A549 (cell line): ENCODE data around the gene BCKDHA. TPM values are rescaled to one million over a fixed set of nuclear protein-coding genes. Genes with fewer than 3 reads are reported as not detected.

Experiments
- ATAC-seq, 2 experiments: fragments of 200-7000 bp in 1 of 2; fragments of >200 bp in 1 of 2; cut with Nextera tagmentation in 1 of 2; cut with Tn5 transposase in 1 of 2; 3 replicates each; pipeline versions ENCODE4 v1.8.0 to v1.9.1; 2018 to 2020; ENCODE audit warnings: mild to moderate bottlenecking in 1 of 2, moderate library complexity in 1 of 2
- CTCF ChIA-PET: fragments of 300-600 bp; sonication (Branson Sonifier 250); formaldehyde crosslinking; extraction: SDS; loops from one replicate; lab custom pipeline; 2021; ENCODE audit warnings: antibody characterized with exemption, inconsistent platforms; lab: Yijun Ruan, JAX
- POLR2A ChIA-PET: fragments of 350-600 bp; formaldehyde crosslinking; extraction: SDS; loops from one replicate; lab custom pipeline; 2021; ENCODE audit warnings: antibody characterized with exemption, inconsistent platforms; lab: Yijun Ruan, JAX
- DNase-seq, 2 experiments: peaks; one replicate each; pipeline versions ENCODE4 v3.0.0 to v3.0.0-alpha.2; 2011 to 2016; ENCODE audit warnings: low read depth in 1 of 2, low spot score in 1 of 2
- FAIRE-seq: peaks from 2 replicates; lab custom pipeline; 2011; peaks lifted over from hg19 to GRCh38; lab: Jason Lieb, UNC
- H3K27ac ChIP-seq, 2 experiments: fragments of >200 bp; sonication (Bioruptor Twin); formaldehyde crosslinking; 3 replicates each; pipeline ENCODE4 v1.5.1; 2016 to 2017
- H3K4me1 ChIP-seq: fragments of >200 bp; sonication (Bioruptor Twin); formaldehyde crosslinking; 3 replicates; pipeline ENCODE4 v1.6.1; 2016
- H3K4me2 ChIP-seq: fragments of >200 bp; sonication (Bioruptor Twin); formaldehyde crosslinking; 3 replicates; pipeline ENCODE4 v1.6.1; 2016
- H3K4me3 ChIP-seq: fragments of >200 bp; sonication (Bioruptor Twin); formaldehyde crosslinking; 3 replicates; pipeline ENCODE4 v1.5.1; 2016
- H3K9me3 ChIP-seq: fragments of >200 bp; sonication (Bioruptor Twin); formaldehyde crosslinking; 3 replicates; pipeline ENCODE4 v1.6.1; 2016
- BHLHE40 ChIP-seq: IDR thresholded peaks from 2 replicates; pipeline ENCODE4 v1.6.1; 2012; ENCODE audit warnings: low read depth, low read length, inconsistent platforms
- CHD2 ChIP-seq: fragments of 150-350 bp; IDR thresholded peaks from 2 replicates; pipeline ENCODE4 v1.6.1; 2014; ENCODE audit warnings: low read length; ENCODE audit not compliant: partially characterized antibody
- CHD4 ChIP-seq: fragments of 200-600 bp; sonication (generic); IDR thresholded peaks from 2 replicates; pipeline ENCODE4 v1.6.1; 2016; ENCODE audit warnings: antibody characterized with exemption, mild to moderate bottlenecking, borderline replicate concordance
- EHF ChIP-seq: fragments of 250-450 bp; sonication (Bioruptor Pico); IDR thresholded peaks from 2 replicates; pipeline ENCODE4 v1.5.0; 2020; ENCODE audit warnings: mild to moderate bottlenecking
- ELK1 ChIP-seq: fragments of 150-350 bp; IDR thresholded peaks from 2 replicates; pipeline ENCODE4 v1.6.1; 2014; ENCODE audit warnings: low read depth, mild to moderate bottlenecking, low read length
- GATA3 ChIP-seq: IDR thresholded peaks from 2 replicates; pipeline ENCODE4 v1.6.1; 2012; ENCODE audit warnings: borderline replicate concordance
- HOXA7 ChIP-seq: fragments of 250-450 bp; sonication (Bioruptor Pico); IDR thresholded peaks from 2 replicates; pipeline ENCODE4 v1.5.0; 2020; ENCODE audit warnings: mild to moderate bottlenecking, moderate library complexity
- KDM1A ChIP-seq: fragments of 200-600 bp; sonication (generic); IDR thresholded peaks from 2 replicates; pipeline ENCODE4 v1.6.1; 2016; ENCODE audit warnings: low read depth, mild to moderate bottlenecking
- PBX3 ChIP-seq: IDR thresholded peaks from 2 replicates; pipeline ENCODE4 v1.6.1; 2012
- RAD21 ChIP-seq, 2 experiments: fragments of >200 bp in 1 of 2; sonication (Bioruptor Twin) in 1 of 2; formaldehyde crosslinking in 1 of 2; IDR thresholded peaks in 1 of 2; conservative IDR thresholded peaks in 1 of 2; 2 replicates in 1 of 2; 3 replicates in 1 of 2; pipeline ENCODE4 v1.6.1; 2012 to 2018; ENCODE audit warnings: inconsistent platforms in 1 of 2
- RARB ChIP-seq: fragments of 250-450 bp; sonication (Bioruptor Pico); IDR thresholded peaks from 2 replicates; pipeline ENCODE4 v1.8.0; 2021; ENCODE audit warnings: mild to moderate bottlenecking, moderate library complexity
- SREBF2 ChIP-seq: fragments of 450-650 bp; IDR thresholded peaks from 2 replicates; pipeline ENCODE4 v1.6.1; 2014; ENCODE audit warnings: mild to moderate bottlenecking, moderate library complexity
- ZFP36 ChIP-seq: fragments of 450-650 bp; IDR thresholded peaks from 2 replicates; pipeline ENCODE4 v1.6.1; 2014; ENCODE audit warnings: borderline replicate concordance; ENCODE audit not compliant: partially characterized antibody
- WGBS: methylation state at CpG from one replicate; pipeline ENCODE4 v1.1.6; 2017; ENCODE audit errors: missing lambda C conversion rate; 5-methylcytosine and 5-hydroxymethylcytosine counted together
- polyA plus RNA-seq, 4 experiments: library from polyadenylated mRNA; depleted of rRNA in 3 of 4; stranded (reverse); fragments of >200 nt; fragmentation: RNase III in 1 of 4; extraction: RNeasy Plus Mini Kit Qiagen cat#74134 plus additional on column Dnase treatment in 1 of 4; gene quantifications; 2 replicates in 3 of 4; 3 replicates in 1 of 4; pipeline ENCODE4 v1.2.3, GENCODE V29; 2011 to 2017
- TF ChIP-seq, protein P1 (sequence below): fragments of >200 bp; sonication (Bioruptor Twin); formaldehyde crosslinking; IDR thresholded peaks from 3 replicates; pipeline ENCODE4 v1.6.1; 2016
- TF ChIP-seq, protein P2 (sequence below): fragments of >200 bp; sonication (Bioruptor Twin); formaldehyde crosslinking; IDR thresholded peaks from 2 replicates; pipeline ENCODE4 v1.6.1; 2016
- TF ChIP-seq, protein P3 (sequence below): IDR thresholded peaks from 2 replicates; pipeline ENCODE4 v1.6.1; 2012; ENCODE audit warnings: low read depth, borderline replicate concordance
- TF ChIP-seq, protein P4 (sequence below): fragments of 200-600 bp; sonication (generic); IDR thresholded peaks from 2 replicates; pipeline ENCODE4 v1.6.1; 2016; ENCODE audit warnings: antibody characterized with exemption, mild to moderate bottlenecking, moderate library complexity

BCKDHA gene
- polyA plus RNA-seq, 2 of the 4 experiments (the other 2 are of a cell fraction) = 42.9 to 44.4 TPM

DNA sequence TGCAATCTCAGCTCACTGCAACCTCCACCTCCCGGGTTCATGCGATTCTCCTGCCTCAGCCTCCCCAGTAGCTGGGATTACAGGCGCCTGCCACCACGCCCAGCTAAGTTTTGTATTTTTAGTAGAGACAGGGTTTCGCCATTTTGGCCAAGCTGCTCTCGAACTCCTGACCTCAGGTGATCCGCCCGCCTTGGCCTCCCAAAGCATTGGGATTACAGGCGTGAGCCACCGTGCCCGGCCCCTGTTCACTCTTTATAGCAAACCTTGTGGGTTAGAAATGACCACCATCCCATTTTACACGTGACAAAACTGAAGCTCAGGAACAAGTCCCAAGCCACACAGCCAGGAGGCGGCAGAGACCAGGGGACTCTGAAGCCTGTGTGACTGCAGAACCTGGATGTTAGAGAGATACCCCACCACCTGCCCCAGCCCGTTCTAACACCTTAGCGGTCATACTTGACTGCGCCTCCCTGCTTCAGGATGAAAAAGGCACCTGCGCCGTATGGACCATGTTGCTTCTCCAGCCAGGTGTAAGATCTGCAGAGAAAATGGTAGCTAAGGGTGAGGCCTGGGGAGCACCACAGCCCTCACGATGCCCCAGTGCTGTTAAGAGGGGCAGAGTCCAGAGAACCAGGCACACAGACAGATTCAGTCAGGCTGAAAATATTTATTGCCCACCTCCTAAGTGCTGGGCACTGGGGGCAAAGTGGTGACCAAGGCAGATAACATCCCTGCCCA is 38.5 kb downstream of the BCKDHA start:
- CTCF ChIA-PET = interaction anchor here (0.6 to 7.3 kb wide), 19 partner anchors 9 to 400 kb away, joined by 3 to 158 read pairs (median 5); partner anchors contain the start of genes B3GNT8 and TGFB1

GRCh38 chr19:41436674-41436951 is 39.0 kb downstream of the BCKDHA start:
- FAIRE-seq (no peak), DNase-seq (no peak), ATAC-seq (no peak)
- POLR2A ChIA-PET = no interaction called here
- Histone ChIP-seq H3K4me3 (no peak overlapping the region), H3K9me3 (no peaks in the 10 kb centered on the region), H3K4me1 (peaks cover 13% of the 10 kb centered on the region; the same call in 2 of the 3 replicates), H3K4me2 (no peak overlapping the region), H3K27ac (no peak overlapping the region)
- TF ChIP-seq RAD21 (conservative IDR thresholded peaks at IDR 0.05 in 1 of 2, IDR thresholded peaks at IDR 0.05 in 1 of 2) = no peak
- TF ChIP-seq ELK1 = no peak
- TF ChIP-seq KDM1A = no peak
- no peak for TF ChIP-seq SREBF2
- TF ChIP-seq EHF (CRISPR knock-in tag) = no peak
- TF ChIP-seq RARB (CRISPR knock-in tag) = no peak
- no peak for TF ChIP-seq BHLHE40
- TF ChIP-seq, protein P1, sequence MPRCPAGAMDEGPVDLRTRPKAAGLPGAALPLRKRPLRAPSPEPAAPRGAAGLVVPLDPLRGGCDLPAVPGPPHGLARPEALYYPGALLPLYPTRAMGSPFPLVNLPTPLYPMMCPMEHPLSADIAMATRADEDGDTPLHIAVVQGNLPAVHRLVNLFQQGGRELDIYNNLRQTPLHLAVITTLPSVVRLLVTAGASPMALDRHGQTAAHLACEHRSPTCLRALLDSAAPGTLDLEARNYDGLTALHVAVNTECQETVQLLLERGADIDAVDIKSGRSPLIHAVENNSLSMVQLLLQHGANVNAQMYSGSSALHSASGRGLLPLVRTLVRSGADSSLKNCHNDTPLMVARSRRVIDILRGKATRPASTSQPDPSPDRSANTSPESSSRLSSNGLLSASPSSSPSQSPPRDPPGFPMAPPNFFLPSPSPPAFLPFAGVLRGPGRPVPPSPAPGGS = no peak
- TF ChIP-seq ZFP36 = no peak
- TF ChIP-seq PBX3 = no peak
- TF ChIP-seq CHD4 = no peak
- TF ChIP-seq, protein P2, sequence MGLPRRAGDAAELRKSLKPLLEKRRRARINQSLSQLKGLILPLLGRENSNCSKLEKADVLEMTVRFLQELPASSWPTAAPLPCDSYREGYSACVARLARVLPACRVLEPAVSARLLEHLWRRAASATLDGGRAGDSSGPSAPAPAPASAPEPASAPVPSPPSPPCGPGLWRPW = no peak
- CTCF ChIA-PET = interaction anchor here (0.9 to 7.3 kb wide), 15 partner anchors 13 to 399 kb away, joined by 3 to 158 read pairs (median 5); partner anchors contain the start of gene TGFB1

More for the DNA sequence above, 38.5 kb downstream of the BCKDHA start:
- Histone ChIP-seq H3K9me3 (no peaks in the 10 kb centered on the region), H3K4me2 (no peak overlapping the region), H3K27ac (no peak overlapping the region), H3K4me1 (peaks cover 13% of the 10 kb centered on the region; the same call in 2 of the 3 replicates), H3K4me3 (no peak overlapping the region)
- no peak for FAIRE-seq
- TF ChIP-seq, protein P3, sequence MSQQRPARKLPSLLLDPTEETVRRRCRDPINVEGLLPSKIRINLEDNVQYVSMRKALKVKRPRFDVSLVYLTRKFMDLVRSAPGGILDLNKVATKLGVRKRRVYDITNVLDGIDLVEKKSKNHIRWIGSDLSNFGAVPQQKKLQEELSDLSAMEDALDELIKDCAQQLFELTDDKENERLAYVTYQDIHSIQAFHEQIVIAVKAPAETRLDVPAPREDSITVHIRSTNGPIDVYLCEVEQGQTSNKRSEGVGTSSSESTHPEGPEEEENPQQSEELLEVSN = no peak
- TF ChIP-seq GATA3 (no peak), HOXA7 (CRISPR knock-in tag) (no peak), CHD4 (no peak), BHLHE40 (no peak), CHD2 (no peak), RAD21 (conservative IDR thresholded peaks at IDR 0.05 in 1 of 2, IDR thresholded peaks at IDR 0.05 in 1 of 2) (peak in 1 of 2 experiments; percentile 14; a peak in 1 of 5 replicates)
- TF ChIP-seq, protein P4, sequence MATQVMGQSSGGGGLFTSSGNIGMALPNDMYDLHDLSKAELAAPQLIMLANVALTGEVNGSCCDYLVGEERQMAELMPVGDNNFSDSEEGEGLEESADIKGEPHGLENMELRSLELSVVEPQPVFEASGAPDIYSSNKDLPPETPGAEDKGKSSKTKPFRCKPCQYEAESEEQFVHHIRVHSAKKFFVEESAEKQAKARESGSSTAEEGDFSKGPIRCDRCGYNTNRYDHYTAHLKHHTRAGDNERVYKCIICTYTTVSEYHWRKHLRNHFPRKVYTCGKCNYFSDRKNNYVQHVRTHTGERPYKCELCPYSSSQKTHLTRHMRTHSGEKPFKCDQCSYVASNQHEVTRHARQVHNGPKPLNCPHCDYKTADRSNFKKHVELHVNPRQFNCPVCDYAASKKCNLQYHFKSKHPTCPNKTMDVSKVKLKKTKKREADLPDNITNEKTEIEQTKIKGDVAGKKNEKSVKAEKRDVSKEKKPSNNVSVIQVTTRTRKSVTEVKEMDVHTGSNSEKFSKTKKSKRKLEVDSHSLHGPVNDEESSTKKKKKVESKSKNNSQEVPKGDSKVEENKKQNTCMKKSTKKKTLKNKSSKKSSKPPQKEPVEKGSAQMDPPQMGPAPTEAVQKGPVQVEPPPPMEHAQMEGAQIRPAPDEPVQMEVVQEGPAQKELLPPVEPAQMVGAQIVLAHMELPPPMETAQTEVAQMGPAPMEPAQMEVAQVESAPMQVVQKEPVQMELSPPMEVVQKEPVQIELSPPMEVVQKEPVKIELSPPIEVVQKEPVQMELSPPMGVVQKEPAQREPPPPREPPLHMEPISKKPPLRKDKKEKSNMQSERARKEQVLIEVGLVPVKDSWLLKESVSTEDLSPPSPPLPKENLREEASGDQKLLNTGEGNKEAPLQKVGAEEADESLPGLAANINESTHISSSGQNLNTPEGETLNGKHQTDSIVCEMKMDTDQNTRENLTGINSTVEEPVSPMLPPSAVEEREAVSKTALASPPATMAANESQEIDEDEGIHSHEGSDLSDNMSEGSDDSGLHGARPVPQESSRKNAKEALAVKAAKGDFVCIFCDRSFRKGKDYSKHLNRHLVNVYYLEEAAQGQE = no peak
- TF ChIP-seq, protein P1 = no peak
- no peak for DNase-seq
- POLR2A ChIA-PET = no interaction called here
- 93% methylated on average over 19 of the region's 19 CpGs for WGBS
- ATAC-seq = no peak
